H1 (cell line): ENCODE results near the gene NR2F1-AS1. TPM values are rescaled to one million over a fixed set of nuclear protein-coding genes. Genes with fewer than 3 reads are reported as not detected.

Experiments used
- CTCF ChIA-PET: fragments of 300-600 bp; sonication (Branson Sonifier 250); formaldehyde crosslinking; loops from one replicate; lab custom pipeline; 2021; ENCODE audit not compliant: partially characterized antibody; lab: Charles Lee
- POLR2A ChIA-PET: fragments of 300-600 bp; sonication (Branson Sonifier 250); formaldehyde crosslinking; loops from one replicate; lab custom pipeline; 2021; ENCODE audit warnings: inconsistent platforms; ENCODE audit not compliant: partially characterized antibody; lab: Charles Lee
- DNase-seq, 2 experiments: peaks; one replicate each; pipeline versions ENCODE4 v3.0.0 to v3.0.0-alpha.2; 2010 to 2022; ENCODE audit warnings: low spot score in 2 of 2, low read depth in 1 of 2, mixed read lengths in 1 of 2
- FAIRE-seq: peaks from 2 replicates; lab custom pipeline; 2011; peaks lifted over from hg19 to GRCh38; lab: Jason Lieb, UNC
- H2AFZ ChIP-seq: 2 replicates; pipeline ENCODE4 v1.8.1; 2012; ENCODE audit warnings: low read length, inconsistent platforms
- H2AK5ac ChIP-seq: 2 replicates; pipeline ENCODE4 v1.6.1; 2013; ENCODE audit warnings: low read depth, low read length
- H2BK120ac ChIP-seq: replicated peaks from 2 replicates; pipeline ENCODE3; 2013; ENCODE audit warnings: low read depth, low read length, inconsistent platforms
- H2BK12ac ChIP-seq: 2 replicates; pipeline ENCODE4 v1.6.1; 2013; ENCODE audit warnings: low read depth, low read length
- H2BK15ac ChIP-seq: 2 replicates; pipeline ENCODE4 v1.6.1; 2013; ENCODE audit warnings: low read length
- H2BK20ac ChIP-seq: 2 replicates; pipeline ENCODE4 v1.6.1; 2013; ENCODE audit warnings: low read length
- H2BK5ac ChIP-seq: 2 replicates; pipeline ENCODE4 v1.6.1; 2013; ENCODE audit warnings: low read depth, low read length
- H3K14ac ChIP-seq: 2 replicates; pipeline ENCODE4 v1.6.1; 2013; ENCODE audit warnings: inconsistent platforms; ENCODE audit not compliant: insufficient read length
- H3K18ac ChIP-seq: 2 replicates; pipeline ENCODE4 v1.6.1; 2013; ENCODE audit warnings: low read length; ENCODE audit errors: extremely low read depth
- H3K23ac ChIP-seq: 2 replicates; pipeline ENCODE4 v1.6.1; 2013; ENCODE audit warnings: inconsistent platforms; ENCODE audit not compliant: insufficient read length
- H3K23me2 ChIP-seq: 2 replicates; pipeline ENCODE4 v1.6.1; 2013; ENCODE audit warnings: low read depth, low read length
- H3K27ac ChIP-seq: 2 replicates; pipeline ENCODE4 v1.6.1; 2011; ENCODE audit warnings: low read depth, low read length, inconsistent platforms
- H3K27me3 ChIP-seq, 4 experiments: replicated peaks in 1 of 4; 1 replicate in 1 of 4; 2 replicates in 3 of 4; pipeline versions ENCODE4 v1.6.1 to v1.8.1; 2011 to 2013; ENCODE audit warnings: low read length in 3 of 4, mild to moderate bottlenecking in 3 of 4, inconsistent platforms in 2 of 4, mixed read lengths in 2 of 4, moderate library complexity in 1 of 4; ENCODE audit not compliant: control insufficient read depth in 3 of 4, insufficient read depth in 3 of 4; ENCODE audit errors: extremely low read depth in 1 of 4
- H3K36me3 ChIP-seq, 4 experiments: 2 replicates each; pipeline versions ENCODE4 v1.6.1 to v1.8.1; 2011 to 2013; ENCODE audit warnings: mild to moderate bottlenecking in 4 of 4, low read length in 3 of 4, moderate library complexity in 2 of 4, control low read depth in 1 of 4, inconsistent platforms in 1 of 4; ENCODE audit not compliant: insufficient read depth in 4 of 4, control insufficient read depth in 2 of 4
- H3K4ac ChIP-seq: replicated peaks from 2 replicates; pipeline ENCODE3; 2013; ENCODE audit warnings: low read length, low read depth, mixed read lengths, inconsistent platforms; ENCODE audit not compliant: insufficient read length
- H3K4me1 ChIP-seq, 4 experiments: replicated peaks in 1 of 4; 1 replicate in 1 of 4; 2 replicates in 3 of 4; pipeline versions ENCODE4 v1.6.1 to v1.8.1; 2011 to 2013; ENCODE audit warnings: low read length in 3 of 4, inconsistent platforms in 2 of 4, mixed read lengths in 1 of 4; ENCODE audit not compliant: insufficient read depth in 4 of 4, control insufficient read depth in 3 of 4
- H3K4me2 ChIP-seq, 2 experiments: 2 replicates each; pipeline versions ENCODE4 v1.6.1 to v1.8.1; 2011 to 2013; ENCODE audit warnings: low read depth in 2 of 2, low read length in 2 of 2, control low read depth in 1 of 2, inconsistent platforms in 1 of 2, mild to moderate bottlenecking in 1 of 2; ENCODE audit not compliant: insufficient read depth in 1 of 2
- H3K4me3 ChIP-seq, 4 experiments: fragments of 200-600, 300-600 bp in 1 of 4; sonication (generic), shearing (Covaris generic), sonication (Bioruptor Twin) in 1 of 4; 2 replicates each; pipeline versions ENCODE4 v1.5.1 to v1.8.1; 2011 to 2016; ENCODE audit warnings: low read length in 4 of 4, low read depth in 3 of 4, control low read depth in 2 of 4, inconsistent platforms in 2 of 4, mild to moderate bottlenecking in 2 of 4, mixed read lengths in 1 of 4, moderate library complexity in 1 of 4; ENCODE audit not compliant: insufficient read depth in 2 of 4; ENCODE audit errors: extremely low read depth in 1 of 4
- H3K56ac ChIP-seq: replicated peaks from 2 replicates; pipeline ENCODE3; 2013; ENCODE audit warnings: low read depth, mild to moderate bottlenecking, mixed read lengths, low read length, inconsistent platforms; ENCODE audit not compliant: insufficient read length
- H3K79me1 ChIP-seq: 2 replicates; pipeline ENCODE4 v1.6.1; 2013; ENCODE audit warnings: low read depth, low read length, control low read depth
- H3K79me2 ChIP-seq, 2 experiments: 2 replicates each; pipeline versions ENCODE4 v1.6.1 to v1.8.1; 2012 to 2013; ENCODE audit warnings: low read length in 2 of 2, mild to moderate bottlenecking in 2 of 2, inconsistent platforms in 1 of 2; ENCODE audit not compliant: insufficient read depth in 2 of 2, control insufficient read depth in 1 of 2
- H3K9ac ChIP-seq, 4 experiments: replicated peaks in 1 of 4; 1 replicate in 1 of 4; 2 replicates in 3 of 4; pipeline versions ENCODE4 v1.6.1 to v1.8.1; 2011 to 2013; ENCODE audit warnings: low read depth in 3 of 4, low read length in 3 of 4, control low read depth in 2 of 4, mild to moderate bottlenecking in 2 of 4, moderate library complexity in 2 of 4, inconsistent platforms in 1 of 4; ENCODE audit errors: extremely low read depth in 1 of 4
- H3K9me3 ChIP-seq, 2 experiments: 2 replicates each; pipeline versions ENCODE4 v1.6.1 to v1.8.1; 2012 to 2013; ENCODE audit warnings: mild to moderate bottlenecking in 2 of 2, moderate library complexity in 2 of 2, control low read depth in 1 of 2, inconsistent platforms in 1 of 2, low read depth in 1 of 2, low read length in 1 of 2, mixed read lengths in 1 of 2; ENCODE audit not compliant: insufficient read depth in 2 of 2
- H4K20me1 ChIP-seq, 2 experiments: replicated peaks in 1 of 2; 2 replicates each; pipeline versions ENCODE3 to v1.8.1; 2011 to 2013; ENCODE audit warnings: inconsistent platforms in 2 of 2, low read length in 2 of 2, mild to moderate bottlenecking in 1 of 2; ENCODE audit not compliant: insufficient read depth in 2 of 2, control insufficient read depth in 1 of 2
- H4K5ac ChIP-seq: 2 replicates; pipeline ENCODE4 v1.6.1; 2013; ENCODE audit warnings: low read length, low read depth, mixed read lengths, inconsistent platforms; ENCODE audit not compliant: insufficient read length
- H4K8ac ChIP-seq: 2 replicates; pipeline ENCODE4 v1.8.0; 2013; ENCODE audit warnings: mild to moderate bottlenecking, moderate library complexity, low read length, inconsistent platforms; ENCODE audit not compliant: insufficient read depth; ENCODE audit errors: extremely low read depth
- H4K91ac ChIP-seq: replicated peaks from 2 replicates; pipeline ENCODE3; 2013; ENCODE audit warnings: low read length, mixed read lengths, inconsistent platforms; ENCODE audit not compliant: insufficient read length
- EP300 ChIP-seq, 2 experiments: IDR thresholded peaks; 1 replicate in 1 of 2; 2 replicates in 1 of 2; pipeline ENCODE4 v1.6.1; 2011 to 2012; ENCODE audit warnings: low read depth in 2 of 2, low read length in 2 of 2, mild to moderate bottlenecking in 2 of 2, borderline replicate concordance in 1 of 2, inconsistent platforms in 1 of 2, moderate library complexity in 1 of 2
- HDAC2 ChIP-seq, 2 experiments: fragments of 300-600 bp in 1 of 2; sonication (generic) in 1 of 2; IDR thresholded peaks; 2 replicates each; pipeline ENCODE4 v1.6.1; 2011 to 2012; ENCODE audit warnings: low read depth in 2 of 2, low read length in 2 of 2, mild to moderate bottlenecking in 2 of 2, moderate library complexity in 2 of 2, borderline replicate concordance in 1 of 2, inconsistent platforms in 1 of 2
- JUND ChIP-seq: IDR thresholded peaks from 2 replicates; pipeline ENCODE4 v1.6.1; 2011; ENCODE audit warnings: mild to moderate bottlenecking, improper control_type of control experiment, low read length
- KDM5A ChIP-seq: fragments of 200-600 bp; IDR thresholded peaks from 2 replicates; pipeline ENCODE4 v1.7.1; 2012; ENCODE audit warnings: mild to moderate bottlenecking, low read length, inconsistent platforms, mixed read lengths
- POLR2A ChIP-seq, 2 experiments: IDR thresholded peaks; 1 replicate in 1 of 2; 2 replicates in 1 of 2; pipeline ENCODE4 v1.6.1; 2011; ENCODE audit warnings: low read depth in 2 of 2, low read length in 2 of 2, mild to moderate bottlenecking in 2 of 2; ENCODE audit errors: control extremely low read depth in 1 of 2
- SP1 ChIP-seq: IDR thresholded peaks from 2 replicates; pipeline ENCODE4 v1.6.1; 2011; ENCODE audit warnings: low read depth, low read length
- SP4 ChIP-seq: IDR thresholded peaks from 2 replicates; pipeline ENCODE4 v1.6.1; 2012; ENCODE audit warnings: low read length, inconsistent platforms
- TCF12 ChIP-seq: IDR thresholded peaks from 2 replicates; pipeline ENCODE4 v1.6.1; 2011; ENCODE audit warnings: low read depth, mild to moderate bottlenecking, low read length
- WGBS, 2 experiments: shearing (Covaris generic) in 1 of 2; methylation state at CpG; one replicate each; pipeline versions ENCODE4 v1.1.6 to v1.1.7; 2013 to 2015; ENCODE audit warnings: low lambda C conversion rate in 2 of 2, mixed read lengths in 2 of 2, inconsistent platforms in 1 of 2, low coverage in 1 of 2, missing lambda C conversion rate in 1 of 2; ENCODE audit not compliant: insufficient replicate concordance in 2 of 2, insufficient coverage in 1 of 2, insufficient read length in 1 of 2; ENCODE audit errors: extremely low coverage in 1 of 2, missing lambda C conversion rate in 1 of 2; 5-methylcytosine and 5-hydroxymethylcytosine counted together
- polyA plus RNA-seq, 7 experiments: library from polyadenylated mRNA; depleted of rRNA in 3 of 7; stranded (reverse) in 5 of 7; unstranded in 2 of 7; fragments of >200 nt in 5 of 7; fragments of 200-250 nt in 2 of 7; gene quantifications; 1 replicate in 5 of 7; 2 replicates in 1 of 7; 4 replicates in 1 of 7; pipeline versions ENCODE4 v1.2.1 to v1.2.3, GENCODE V29; 2011 to 2013; ENCODE audit warnings: missing spikeins in 2 of 7, mixed read lengths in 2 of 7
- total RNA-seq: library from RNA; stranded (reverse); fragmentation: NEBNext Ultra II Directional; extraction: Animal tissue kit (Norgen Biotek cat#: 25700); gene quantifications from 2 replicates; pipeline ENCODE4 v1.2.1, GENCODE V29; 2021
- TF ChIP-seq, protein P1 (sequence below): IDR thresholded peaks from 2 replicates; pipeline ENCODE4 v1.6.1; 2011; ENCODE audit warnings: low read length, improper control_type of control experiment

The NR2F1-AS1 gene
- total and polyA plus RNA-seq, 2 of the 8 experiments (the other 6 are each of a cell fraction or from before 2014, with no cell fraction given) = 1.6 to 5.6 TPM

DNA sequence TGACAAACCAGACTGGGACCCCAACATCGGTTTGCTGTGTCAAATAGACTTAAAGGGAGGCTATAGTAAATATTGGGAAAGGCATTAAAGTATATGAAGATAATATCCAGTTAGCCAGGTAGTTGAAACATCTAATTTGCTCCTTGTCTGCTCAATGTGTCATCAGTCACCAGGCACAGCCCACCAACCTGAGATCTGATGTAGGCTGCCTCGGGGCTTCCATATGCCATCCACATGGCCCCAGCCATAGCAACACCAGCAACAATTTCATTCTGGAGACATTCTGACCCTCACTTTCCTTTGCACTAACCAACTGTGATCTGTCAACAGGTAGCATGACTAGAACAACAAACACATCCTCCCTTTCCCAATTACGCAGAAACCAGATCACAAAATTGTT is 196.0 kb downstream of the NR2F1-AS1 start:
- Histone ChIP-seq H3K79me1 (no peaks in the 10 kb centered on the region), H4K91ac (no peak overlapping the region), H2BK12ac (no peak overlapping the region), H3K27ac (no peak overlapping the region), H4K5ac (no peak overlapping the region), H2BK20ac (no peak overlapping the region), H3K56ac (no peak overlapping the region), H3K18ac (no peak overlapping the region), H3K36me3 (no peaks in the 10 kb centered on the region), H3K4me3 (no peak overlapping the region), H3K9ac (no peak overlapping the region), H3K4ac (no peak overlapping the region), H2AFZ (no peak overlapping the region), H4K8ac (no peak overlapping the region), H2BK120ac (no peak overlapping the region), H4K20me1 (no peaks in the 10 kb centered on the region), H2AK5ac (no peak overlapping the region), H2BK5ac (no peak overlapping the region), H3K4me2 (no peak overlapping the region), H3K4me1 (no peaks in the 10 kb centered on the region), H2BK15ac (no peak overlapping the region), H3K79me2 (no peaks in the 10 kb centered on the region), H3K14ac (no peak overlapping the region), H3K9me3 (no peaks in the 10 kb centered on the region), H3K23ac (no peak overlapping the region), H3K23me2 (no peaks in the 10 kb centered on the region), H3K27me3 (no peaks in the 10 kb centered on the region)
- 96% methylated on average over 3 of the region's 3 CpGs; no CpG with 5 or more reads in 1 of the 2 experiments for WGBS, 2 experiments
- DNase-seq (no peak), FAIRE-seq (no peak)
- ChIA-PET POLR2A (no interaction called here), CTCF (interaction anchor here (0.9 to 1.9 kb wide), 2 partner anchors 10 to 17 kb away, joined by 4 to 5 read pairs; no protein-coding TSS in a partner anchor)
- no peak for TF ChIP-seq HDAC2 (IDR thresholded peaks at IDR 0.05; ENCODE audit: borderline replicate concordance in 1 of 2, low read depth in 2 of 2, low read length in 2 of 2)
- no peak for TF ChIP-seq SP1
- no peak for TF ChIP-seq SP4
- TF ChIP-seq JUND = no peak
- no peak for TF ChIP-seq POLR2A (IDR thresholded peaks at IDR 0.05; ENCODE audit: control extremely low read depth in 1 of 2, low read depth in 2 of 2, low read length in 2 of 2)
- no peak for TF ChIP-seq KDM5A
- TF ChIP-seq EP300 (IDR thresholded peaks at IDR 0.05; ENCODE audit: borderline replicate concordance in 1 of 2, low read depth in 2 of 2, low read length in 2 of 2) = no peak
- no peak for TF ChIP-seq TCF12
- TF ChIP-seq, protein P1, sequence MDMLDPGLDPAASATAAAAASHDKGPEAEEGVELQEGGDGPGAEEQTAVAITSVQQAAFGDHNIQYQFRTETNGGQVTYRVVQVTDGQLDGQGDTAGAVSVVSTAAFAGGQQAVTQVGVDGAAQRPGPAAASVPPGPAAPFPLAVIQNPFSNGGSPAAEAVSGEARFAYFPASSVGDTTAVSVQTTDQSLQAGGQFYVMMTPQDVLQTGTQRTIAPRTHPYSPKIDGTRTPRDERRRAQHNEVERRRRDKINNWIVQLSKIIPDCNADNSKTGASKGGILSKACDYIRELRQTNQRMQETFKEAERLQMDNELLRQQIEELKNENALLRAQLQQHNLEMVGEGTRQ = no peak
